HG02678 (cell line): ENCODE results near the gene CNKSR3.
"Not testable (repeated sequence)": the region's sequence is repeated elsewhere in the genome, so short reads cannot be mapped to it uniquely, and the experiment has no call there.

ENCODE experiments used
- ATAC-seq: cut with Tn5 transposase; IDR thresholded peaks from one replicate; pipeline ENCODE4 v1.9.1; 2021; ENCODE audit warnings: mild to moderate bottlenecking, moderate library complexity; ENCODE audit not compliant: unreplicated experiment

Gene CNKSR3

DNA sequence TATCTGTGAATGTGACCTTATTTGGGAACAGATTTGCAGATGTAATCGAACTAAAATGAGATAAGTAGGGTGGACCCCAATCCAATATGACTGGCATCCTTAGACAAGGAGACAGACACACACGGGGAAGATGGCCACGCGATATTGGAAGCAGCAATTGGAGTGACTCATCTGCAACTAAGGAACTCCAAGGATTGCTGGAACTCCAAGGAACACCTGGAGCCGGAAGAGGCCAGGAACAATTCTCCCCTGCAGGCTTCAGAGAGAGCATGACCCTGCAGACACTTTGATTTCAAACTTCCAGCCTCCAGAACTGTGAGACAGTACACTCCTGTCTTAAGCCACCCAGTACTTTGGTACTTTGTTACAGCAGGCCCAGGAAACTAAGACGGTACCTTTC, 19.5 kb upstream of the CNKSR3 start:
- no peak for ATAC-seq

- no peak for ATAC-seq
Observed at GRCh38 chr6:154528310-154528915, 17.9 kb upstream of the CNKSR3 start.

DNA sequence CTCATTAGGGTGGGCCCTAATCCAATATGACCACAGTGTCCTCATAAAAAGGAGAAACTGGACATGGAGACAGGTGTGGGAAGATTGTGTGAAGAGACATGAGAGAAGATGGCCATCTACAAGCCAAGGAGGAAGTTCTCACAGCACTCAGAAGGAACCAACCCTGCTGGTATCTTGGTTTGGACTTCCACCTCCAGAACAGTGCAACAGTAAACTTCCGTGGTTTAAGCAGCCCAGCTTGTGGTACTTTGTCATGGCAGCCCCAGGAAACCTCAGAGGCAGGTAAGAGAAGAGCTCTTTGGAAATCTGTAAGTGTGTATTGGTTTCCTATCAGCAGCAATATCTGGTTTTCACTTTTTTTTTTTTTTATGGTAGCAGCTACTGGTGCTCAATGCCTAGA, 16.5 kb upstream of the CNKSR3 start:
- no peak for ATAC-seq

DNA sequence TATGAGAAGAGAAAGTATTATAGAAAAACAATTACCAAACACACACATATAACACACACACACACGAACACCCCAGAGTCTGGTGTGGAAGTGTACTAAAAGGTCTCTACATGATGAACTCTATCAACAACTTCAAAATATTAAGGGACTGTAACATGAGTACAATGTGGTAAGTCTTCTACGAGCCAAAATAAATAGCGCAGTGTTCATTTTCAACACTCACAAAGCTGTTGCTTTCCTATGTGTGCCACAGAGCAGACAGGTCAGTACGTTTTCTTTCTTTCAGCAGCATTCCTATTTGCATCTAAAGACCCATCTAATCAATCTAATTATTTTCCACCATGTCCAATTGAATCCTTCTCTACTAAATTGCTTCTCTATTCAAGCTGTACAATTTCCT, 12.1 kb upstream of the CNKSR3 start:
- no peak for ATAC-seq

- no peak for ATAC-seq
Observed at GRCh38 chr6:154521412-154521811, 10.9 kb upstream of the CNKSR3 start.

DNA sequence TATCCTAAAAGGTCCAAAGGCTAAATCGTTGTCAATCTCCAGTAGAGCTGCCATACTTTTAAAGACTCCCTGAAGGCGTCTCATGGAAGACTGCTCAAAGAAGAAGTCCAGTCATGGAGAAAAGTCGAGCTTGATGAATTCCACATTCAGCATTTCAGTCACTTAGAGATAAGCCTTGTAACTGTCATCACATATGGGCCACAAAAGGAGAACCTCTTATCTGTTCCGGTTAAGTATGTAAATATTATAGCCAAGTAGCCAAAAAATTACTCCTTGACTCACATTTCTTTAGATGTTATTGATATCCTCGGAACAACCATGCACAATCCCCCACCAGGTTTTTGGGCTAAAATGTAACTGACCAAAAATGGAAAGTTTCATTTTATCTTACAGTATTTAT, 9.8 kb upstream of the CNKSR3 start:
- ATAC-seq: no peak

DNA sequence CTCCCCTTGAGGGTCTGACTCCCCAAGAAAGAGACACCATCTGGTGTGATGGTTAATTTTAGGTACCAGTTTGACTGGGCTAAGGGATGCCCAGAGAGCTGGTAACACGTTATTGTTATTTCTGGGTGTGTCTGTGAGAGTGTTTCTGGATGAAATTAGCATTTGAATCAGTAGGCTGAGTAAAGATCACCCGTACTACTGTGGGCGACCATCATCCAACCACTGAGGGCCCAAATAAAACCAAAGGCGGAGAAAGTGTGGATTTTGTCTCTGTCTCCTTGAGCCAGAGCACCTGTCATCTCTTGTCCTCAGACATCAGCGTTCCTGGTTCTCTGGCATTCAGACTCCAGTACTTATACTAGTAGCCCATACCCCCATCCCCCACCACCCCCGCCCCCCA, 7.9 kb upstream of the CNKSR3 start:
- no peak for ATAC-seq

DNA sequence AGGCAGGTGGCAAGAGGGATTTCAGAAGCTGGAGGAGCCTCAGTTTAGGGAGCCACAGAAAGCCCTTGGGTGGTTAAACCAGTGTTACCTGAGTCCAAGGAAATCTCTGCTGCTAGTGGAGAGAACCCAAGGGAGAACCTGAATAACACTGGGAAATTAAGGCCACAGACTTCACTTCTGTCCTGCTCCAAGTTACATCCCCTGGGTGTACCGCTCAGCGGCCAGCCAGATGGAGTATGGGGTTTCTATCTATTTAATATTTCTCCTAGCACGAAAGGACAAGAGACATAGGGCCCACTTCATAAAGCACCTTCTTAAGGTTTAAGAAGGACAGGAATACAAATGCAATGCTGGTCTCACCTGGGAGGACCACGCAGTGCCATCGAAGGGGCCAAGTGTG, 5.8 kb upstream of the CNKSR3 start:
- ATAC-seq: no peak

- ATAC-seq: no peak
Observed at GRCh38 chr6:154515826-154516225, 5.3 kb upstream of the CNKSR3 start.

DNA sequence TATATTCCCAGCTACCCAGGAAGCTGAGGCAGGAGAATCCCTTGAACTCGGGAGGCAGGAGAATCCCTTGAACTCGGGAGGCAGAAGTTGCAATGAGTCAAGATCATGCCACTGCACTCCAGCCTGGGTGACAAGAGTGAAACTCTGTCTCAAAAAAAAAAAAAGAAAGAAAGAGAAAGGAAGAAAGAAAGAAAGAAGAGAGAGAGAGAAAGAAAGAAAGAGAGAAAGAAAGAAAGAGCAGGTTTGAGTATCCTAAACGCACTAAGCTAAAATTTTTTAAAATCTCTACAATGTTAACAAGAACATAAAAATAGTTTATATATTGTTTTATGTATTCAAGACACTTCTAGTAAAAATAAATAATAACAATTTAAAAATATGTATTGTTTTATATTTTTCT, 4.6 kb upstream of the CNKSR3 start:
- not testable (repeated sequence) for ATAC-seq

GRCh38 chr6:154514481-154514880, 4.0 kb upstream of the CNKSR3 start:
- no peak for ATAC-seq

DNA sequence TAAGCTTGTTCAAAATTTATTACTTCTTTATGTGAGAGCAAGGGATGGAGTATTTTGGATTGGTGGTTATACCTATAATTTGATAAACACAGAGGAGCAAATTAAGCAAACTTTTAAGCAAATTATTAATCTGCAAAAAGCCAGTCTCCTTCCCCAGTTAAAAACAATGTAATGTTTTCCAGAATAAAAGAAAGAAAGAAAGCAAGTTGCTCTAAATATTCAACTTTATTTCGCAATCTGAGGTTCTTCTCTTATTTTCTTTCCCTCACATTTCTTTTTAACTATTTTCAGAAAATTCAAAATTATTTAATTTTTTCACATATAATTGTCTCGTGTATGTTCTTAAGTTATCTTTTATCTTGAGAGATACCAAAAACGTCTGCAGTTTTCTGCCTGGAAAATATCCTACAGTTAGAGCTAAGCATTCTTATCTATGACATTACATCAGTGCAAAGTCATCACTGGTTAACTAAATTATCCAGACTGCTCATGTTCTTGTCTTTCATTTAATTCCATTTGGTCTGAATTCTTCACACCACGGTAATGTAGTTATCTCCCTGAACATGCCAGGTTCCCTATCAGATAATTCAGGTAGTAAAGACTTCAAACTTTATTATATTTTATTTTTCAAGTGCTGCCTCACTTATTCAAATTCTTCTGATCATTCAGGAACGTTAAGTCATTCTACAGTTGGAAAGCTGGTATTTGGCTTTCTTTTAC, 3.3 kb upstream of the CNKSR3 start:
- ATAC-seq: no peak

GRCh38 chr6:154512201-154512600, 1.7 kb upstream of the CNKSR3 start:
- no peak for ATAC-seq

DNA sequence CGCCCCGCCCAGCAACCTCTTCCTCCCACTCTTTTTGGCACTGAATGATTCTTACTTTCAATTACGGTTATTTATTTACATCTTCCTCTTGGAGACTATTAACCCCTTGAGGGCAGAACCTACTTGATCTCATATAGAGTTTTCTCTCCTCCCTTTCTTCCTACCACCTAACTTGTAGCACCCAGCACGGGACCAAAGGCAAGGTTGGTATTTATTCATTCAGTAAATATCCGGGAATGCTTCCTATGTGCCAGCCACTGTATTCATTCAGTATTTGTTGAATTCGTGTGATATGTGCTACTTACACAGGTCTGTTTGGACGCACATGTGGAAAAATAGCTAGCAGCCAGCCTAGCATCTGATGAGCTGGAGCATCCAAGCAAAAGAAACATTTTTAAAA, 1.3 kb upstream of the CNKSR3 start:
- ATAC-seq: no peak

DNA sequence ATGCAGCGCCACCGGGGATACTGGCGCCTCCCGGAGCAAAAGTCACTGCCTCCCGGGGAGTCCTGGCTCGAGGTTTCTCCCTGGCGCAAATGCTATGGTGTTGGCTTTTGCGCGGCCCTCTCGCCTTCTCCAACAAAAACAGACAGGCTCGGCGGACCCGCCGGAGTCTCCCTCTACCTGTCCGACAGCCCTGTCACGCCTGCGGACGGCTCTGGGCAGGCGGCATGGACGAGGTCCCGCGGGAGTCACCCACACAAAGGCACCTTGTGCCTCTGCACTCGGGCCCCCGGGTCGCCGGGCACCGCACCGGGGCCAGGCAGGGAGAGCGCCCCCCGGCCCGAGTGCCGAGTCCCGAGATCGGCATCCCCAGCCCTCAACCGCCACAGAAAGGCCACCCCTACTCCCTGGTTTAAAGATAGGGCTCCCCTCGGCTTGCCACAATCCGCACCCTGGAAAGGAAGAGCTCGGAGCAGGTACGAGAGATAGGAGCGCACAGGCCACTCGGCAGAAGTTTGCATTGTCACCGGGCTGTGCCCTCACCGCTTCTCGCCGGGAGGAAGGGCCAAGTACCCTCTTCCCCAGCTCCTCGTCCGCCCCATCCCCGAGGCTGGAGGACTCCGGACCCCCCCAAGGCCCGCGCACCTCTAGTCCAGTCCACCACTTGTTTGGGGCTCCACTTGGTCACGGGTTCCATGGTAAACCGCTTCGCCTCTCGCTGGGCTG, 903 bp downstream of the CNKSR3 start:
- ATAC-seq: peak; percentile 24

DNA sequence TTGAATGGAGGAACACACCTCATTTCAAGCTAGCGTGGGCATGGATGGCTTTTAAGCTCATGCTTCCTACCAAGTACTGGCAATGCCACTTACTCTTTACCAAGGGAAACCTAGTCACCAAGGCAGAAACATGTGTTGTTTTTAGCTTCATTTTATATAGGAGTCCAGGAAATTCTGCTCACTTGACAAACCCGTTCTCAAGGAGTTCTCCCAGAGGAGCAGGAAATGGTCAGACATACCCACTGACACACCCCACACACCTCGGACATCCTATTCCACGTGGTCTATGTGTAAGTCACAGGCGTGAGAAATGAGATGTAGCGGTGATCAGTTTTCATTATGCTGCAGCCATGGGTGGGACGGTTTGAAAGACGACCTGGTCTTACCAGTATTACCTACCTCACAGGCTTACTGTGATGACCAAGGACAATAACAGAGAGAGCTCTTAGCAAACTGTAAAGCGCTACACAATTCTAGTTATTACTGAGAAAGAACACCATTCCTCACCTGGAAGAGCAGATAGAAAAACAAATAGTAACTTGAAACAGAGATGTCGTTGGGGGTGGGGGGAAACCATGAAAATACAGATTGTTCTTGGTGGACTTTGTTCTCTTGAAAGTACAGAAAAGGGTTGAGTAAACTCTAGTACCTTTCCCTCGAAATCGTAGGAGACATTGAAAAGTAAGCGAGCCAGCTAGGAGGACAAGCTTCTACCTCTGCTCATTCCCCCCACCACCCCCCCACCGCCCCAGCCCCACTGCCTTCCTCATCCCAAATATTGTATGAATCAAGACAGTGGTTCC, 1.7 kb downstream of the CNKSR3 start:
- ATAC-seq: no peak

DNA sequence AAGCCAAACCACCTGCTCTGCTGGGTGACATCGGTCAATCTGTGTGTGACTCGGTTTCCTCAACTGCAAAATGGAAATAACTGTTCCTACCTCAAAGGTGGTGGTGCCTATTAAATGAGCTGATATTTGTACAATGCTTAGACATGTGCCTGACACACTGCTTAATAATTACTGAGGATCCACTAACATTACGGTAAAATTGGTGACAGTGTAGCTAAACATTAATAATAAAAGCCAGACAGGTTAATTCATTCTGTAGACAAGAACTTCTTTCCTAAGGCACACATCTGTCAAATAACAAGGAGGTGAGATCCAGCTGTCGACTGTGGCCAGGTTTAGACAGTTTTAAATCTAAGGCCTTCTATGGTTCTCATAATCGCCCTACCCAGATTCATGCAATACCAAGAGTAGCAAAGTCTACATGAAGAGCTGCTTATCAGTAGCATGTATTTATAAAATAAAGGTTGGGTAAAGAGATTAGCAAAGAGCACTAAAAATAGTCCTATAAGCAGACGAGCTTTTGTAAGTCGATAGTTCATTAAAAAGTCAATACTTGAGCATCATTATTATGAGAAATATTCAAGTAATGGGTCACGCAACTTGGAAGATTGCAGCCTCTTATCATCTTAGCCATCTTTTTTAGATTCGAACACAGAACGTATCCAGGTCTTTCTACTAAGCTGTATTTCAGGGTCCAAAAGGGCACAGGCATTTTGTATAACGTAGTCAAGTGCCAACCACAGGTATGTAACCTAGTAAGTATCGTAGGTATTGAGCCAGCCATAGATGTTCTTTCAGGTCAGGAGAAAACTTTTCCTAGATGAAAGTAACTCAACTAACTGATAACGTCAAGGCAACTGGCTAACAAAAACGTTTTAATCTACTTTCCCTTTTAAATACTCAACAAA, 3.2 kb downstream of the CNKSR3 start:
- ATAC-seq: no peak

DNA sequence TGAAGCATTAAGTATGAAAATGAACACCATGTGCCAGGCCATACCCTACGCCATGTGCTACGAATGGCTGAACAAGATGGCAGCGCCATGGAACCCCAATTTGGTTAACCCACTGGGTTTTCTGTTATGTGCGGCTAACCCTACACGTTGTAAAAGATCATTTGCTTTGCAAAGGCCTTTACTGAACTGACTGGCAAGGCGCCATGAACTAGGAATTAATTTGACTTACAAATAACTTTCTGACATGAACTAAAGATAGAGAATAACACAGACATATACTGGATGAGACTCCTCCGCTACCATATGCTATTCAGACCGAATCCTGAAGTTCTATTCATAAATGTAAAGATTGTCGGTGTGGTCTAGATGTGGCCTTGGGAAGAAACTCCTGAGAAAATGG, 3.9 kb downstream of the CNKSR3 start:
- ATAC-seq: no peak

GRCh38 chr6:154506108-154506507, 4.4 kb downstream of the CNKSR3 start:
- no peak for ATAC-seq

GRCh38 chr6:154504865-154505449, 5.5 kb downstream of the CNKSR3 start:
- no peak for ATAC-seq
